ENCODE results near the gene AZU1. TPM values are rescaled to one million over a fixed set of nuclear protein-coding genes. Genes with fewer than 3 reads are reported as not detected.

Gene AZU1
- total and polyA plus RNA-seq, 8 donors: 0.53 to 1.5 (median 0.77) TPM; not detected in 4

DNA sequence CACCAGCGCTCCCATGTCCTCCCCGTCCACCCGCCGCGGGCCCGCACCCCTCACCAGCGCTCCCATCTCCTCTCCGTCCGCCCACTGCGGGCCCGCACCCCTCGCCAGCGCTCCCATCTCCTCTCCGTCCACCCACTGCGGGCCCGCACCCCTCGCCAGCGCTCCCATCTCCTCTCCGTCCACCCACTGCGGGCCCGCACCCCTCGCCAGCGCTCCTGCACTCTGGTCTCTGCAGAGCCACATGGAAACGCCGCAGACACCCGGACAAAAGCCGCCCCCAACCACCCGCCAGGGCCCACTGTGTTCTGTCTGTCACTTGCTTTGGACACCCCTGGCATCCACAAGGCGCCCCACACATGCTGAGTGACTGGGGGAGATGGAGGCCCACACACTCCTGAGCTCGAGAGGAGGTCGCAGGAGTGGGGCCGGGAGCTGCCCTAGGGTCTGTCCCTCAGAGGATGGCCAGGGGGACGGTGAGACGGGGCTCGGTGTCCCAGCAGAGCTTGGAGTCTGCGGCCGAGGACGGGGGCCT is 39.2 kb downstream of the AZU1 start:
- Histone ChIP-seq H3K4me1 (peaks cover 20 to 61% (median 41%) of the 10 kb centered on the region in 4 donors), H3K27me3 (peaks cover 0 to 13% (median 0%) of the 10 kb centered on the region in 3 donors), H3K36me3 (peaks cover 16 to 46% (median 43%) of the 10 kb centered on the region in 4 donors), H3K4me3 (no peak overlapping the region), H3K9me3 (no peaks in the 10 kb centered on the region), H3K27ac (no peak overlapping the region)
- 78 to 92% (median 88%) methylated on average over 33 to 38 of the region's 38 CpGs for WGBS, 5 donors
- DNase-seq: no peak
- TF ChIP-seq POLR2AphosphoS5 (IDR thresholded peaks at IDR 0.05): no peak
- intact Hi-C loops (cut with DNase I; ENCODE audit: low total_unique reads): loop anchor here (5.0 kb wide), 1 partner anchor 50 kb away; the partner anchor contains the start of gene KISS1R

DNA sequence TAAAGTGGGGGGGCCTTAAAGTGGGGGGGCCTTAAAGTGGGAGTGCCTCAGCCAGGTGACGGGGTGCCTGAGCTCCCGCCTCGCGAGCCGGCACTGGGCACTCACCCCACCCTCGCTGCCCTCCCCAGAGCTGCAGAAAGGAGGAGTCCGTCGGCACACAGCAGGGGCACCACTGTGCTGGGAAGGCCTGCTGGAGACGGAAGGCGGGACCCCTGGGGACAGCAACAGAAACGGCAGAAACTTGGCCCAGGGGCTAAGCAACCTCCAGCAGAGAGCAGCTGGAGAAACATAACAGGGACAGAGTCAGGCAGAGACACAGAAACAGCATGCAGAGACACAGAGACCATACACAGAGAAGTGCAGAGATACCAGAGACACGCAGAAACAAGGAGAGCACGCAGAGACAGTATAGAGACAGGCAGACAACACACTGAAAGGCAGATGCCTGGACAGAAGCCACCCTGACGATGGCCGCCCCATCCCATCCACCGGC is 39.7 kb downstream of the AZU1 start:
- no peaks in the 10 kb centered on the region for H3K9me3 ChIP-seq

GRCh38 chr19:867855-868457 is 40.3 kb downstream of the AZU1 start:
- H3K36me3 ChIP-seq: peaks cover 16 to 53% (median 46%) of the 10 kb centered on the region in 4 donors
- WGBS, 5 donors: 93 to 97% (median 94%) methylated on average over 33 to 39 of the region's 39 CpGs
- H3K27ac ChIP-seq: peak overlapping the region in 2 of 5 donors; percentile 85 to 90
- TF ChIP-seq, protein P1, sequence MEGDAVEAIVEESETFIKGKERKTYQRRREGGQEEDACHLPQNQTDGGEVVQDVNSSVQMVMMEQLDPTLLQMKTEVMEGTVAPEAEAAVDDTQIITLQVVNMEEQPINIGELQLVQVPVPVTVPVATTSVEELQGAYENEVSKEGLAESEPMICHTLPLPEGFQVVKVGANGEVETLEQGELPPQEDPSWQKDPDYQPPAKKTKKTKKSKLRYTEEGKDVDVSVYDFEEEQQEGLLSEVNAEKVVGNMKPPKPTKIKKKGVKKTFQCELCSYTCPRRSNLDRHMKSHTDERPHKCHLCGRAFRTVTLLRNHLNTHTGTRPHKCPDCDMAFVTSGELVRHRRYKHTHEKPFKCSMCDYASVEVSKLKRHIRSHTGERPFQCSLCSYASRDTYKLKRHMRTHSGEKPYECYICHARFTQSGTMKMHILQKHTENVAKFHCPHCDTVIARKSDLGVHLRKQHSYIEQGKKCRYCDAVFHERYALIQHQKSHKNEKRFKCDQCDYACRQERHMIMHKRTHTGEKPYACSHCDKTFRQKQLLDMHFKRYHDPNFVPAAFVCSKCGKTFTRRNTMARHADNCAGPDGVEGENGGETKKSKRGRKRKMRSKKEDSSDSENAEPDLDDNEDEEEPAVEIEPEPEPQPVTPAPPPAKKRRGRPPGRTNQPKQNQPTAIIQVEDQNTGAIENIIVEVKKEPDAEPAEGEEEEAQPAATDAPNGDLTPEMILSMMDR (IDR thresholded peaks at IDR 0.05): no peak
- no peak for TF ChIP-seq POLR2A (IDR thresholded peaks at IDR 0.05)
- no peak for TF ChIP-seq POLR2AphosphoS5 (IDR thresholded peaks at IDR 0.05)
- DNase-seq: no peak
- intact Hi-C loops (cut with DNase I; ENCODE audit: low total_unique reads): loop anchor here (5.0 kb wide), 1 partner anchor 49 kb away; the partner anchor contains the start of gene KISS1R
- peaks cover 0 to 2% (median 0%) of the 10 kb centered on the region in 3 donors for H3K27me3 ChIP-seq
- no peak overlapping the region for H3K4me3 ChIP-seq
- H3K4me1 ChIP-seq: peaks cover 22 to 59% (median 40%) of the 10 kb centered on the region in 4 donors
- H3K9me3 ChIP-seq: no peaks in the 10 kb centered on the region

More for the DNA sequence above, 39.7 kb downstream of the AZU1 start:
- peak in 1 of 2 donors; percentile 24 for DNase-seq
- Histone ChIP-seq H3K4me1 (peaks cover 25 to 61% (median 41%) of the 10 kb centered on the region in 4 donors), H3K36me3 (peaks cover 16 to 51% (median 45%) of the 10 kb centered on the region in 4 donors), H3K27ac (no peak overlapping the region), H3K27me3 (peaks cover 0 to 8% (median 0%) of the 10 kb centered on the region in 3 donors), H3K4me3 (no peak overlapping the region)
- 69 to 85% (median 79%) methylated on average over 14 to 16 of the region's 16 CpGs for WGBS, 5 donors
- TF ChIP-seq POLR2A (IDR thresholded peaks at IDR 0.05) (no peak), EP300 (IDR thresholded peaks at IDR 0.05) (no peak), POLR2AphosphoS5 (IDR thresholded peaks at IDR 0.05) (no peak)
- TF ChIP-seq, protein P1 (IDR thresholded peaks at IDR 0.05): no peak
- intact Hi-C loops (cut with DNase I; ENCODE audit: low total_unique reads): loop anchor here (5.0 kb wide), 1 partner anchor 50 kb away; the partner anchor contains the start of gene KISS1R

DNA sequence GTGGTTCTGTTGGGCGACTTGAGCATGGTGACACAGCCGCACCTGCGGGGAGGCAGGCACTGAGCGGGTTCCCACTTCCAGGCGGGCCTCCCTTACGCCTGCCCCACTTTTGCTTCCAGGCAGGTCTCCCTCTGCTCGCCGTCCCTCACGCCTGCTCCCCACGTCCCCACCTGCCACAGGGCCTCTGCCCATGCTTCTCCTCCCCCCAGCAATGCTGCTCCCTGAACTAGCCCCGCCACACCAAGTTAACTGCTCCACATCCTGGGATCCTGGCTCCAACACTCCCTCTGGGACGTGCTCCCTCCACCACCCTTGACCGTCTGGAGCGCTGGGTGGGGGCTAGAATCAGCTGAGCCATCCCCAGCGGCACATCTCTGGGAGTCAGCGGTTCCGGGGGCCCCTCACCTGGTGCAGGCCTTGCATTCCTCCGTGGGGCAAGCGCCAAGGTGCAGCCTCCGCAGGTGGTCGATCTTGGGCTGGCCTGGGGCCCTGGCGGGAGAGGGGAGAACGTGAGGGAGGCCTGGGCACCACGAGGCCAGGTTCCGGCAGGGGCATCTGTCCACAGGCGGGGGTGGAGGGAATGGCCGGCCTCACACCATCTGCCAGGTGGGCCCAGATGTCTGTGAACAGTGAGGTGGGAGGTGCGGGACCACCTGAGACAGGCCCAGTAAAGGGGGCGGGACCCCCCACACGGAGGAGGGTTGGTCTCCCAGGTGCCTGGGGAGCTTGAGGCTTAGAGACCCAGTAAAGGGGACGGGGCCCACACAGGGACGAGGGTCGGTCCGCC is 41.0 kb downstream of the AZU1 start:
- Histone ChIP-seq H3K4me3 (no peak overlapping the region), H3K4me1 (peaks cover 17 to 58% (median 36%) of the 10 kb centered on the region in 4 donors), H3K27ac (peak overlapping the region; percentile 58 to 90 (median 84)), H3K36me3 (peaks cover 16 to 58% (median 50%) of the 10 kb centered on the region in 4 donors), H3K27me3 (no peaks in the 10 kb centered on the region), H3K9me3 (no peaks in the 10 kb centered on the region)
- intact Hi-C loops (cut with DNase I; ENCODE audit: low total_unique reads): loop anchor here (5.0 kb wide), 1 partner anchor 49 kb away; the partner anchor contains the start of gene KISS1R
- TF ChIP-seq POLR2A (IDR thresholded peaks at IDR 0.05) (no peak), EP300 (IDR thresholded peaks at IDR 0.05) (no peak), POLR2AphosphoS5 (IDR thresholded peaks at IDR 0.05) (no peak)
- TF ChIP-seq, protein P1 (IDR thresholded peaks at IDR 0.05): no peak
- 85 to 94% (median 92%) methylated on average over 29 to 34 of the region's 34 CpGs for WGBS, 5 donors
- DNase-seq: no peak

Data from stomach (tissue), 9 donors.